Activated CD4-positive, alpha-beta T cell treated with anti-CD3 and anti-CD28 coated beads, Interleukin-10, Interleukin-2, amounts not matched to agents 100 ng/mL and 50 ng/mL, durations not matched to agents 16 hours and 8 hours (primary cell): ENCODE measurements around the gene PSG1.

ENCODE experiments used
- DNase-seq: peaks from one replicate; pipeline ENCODE4 v3.0.0-alpha.2; 2020

PSG1 gene

DNA sequence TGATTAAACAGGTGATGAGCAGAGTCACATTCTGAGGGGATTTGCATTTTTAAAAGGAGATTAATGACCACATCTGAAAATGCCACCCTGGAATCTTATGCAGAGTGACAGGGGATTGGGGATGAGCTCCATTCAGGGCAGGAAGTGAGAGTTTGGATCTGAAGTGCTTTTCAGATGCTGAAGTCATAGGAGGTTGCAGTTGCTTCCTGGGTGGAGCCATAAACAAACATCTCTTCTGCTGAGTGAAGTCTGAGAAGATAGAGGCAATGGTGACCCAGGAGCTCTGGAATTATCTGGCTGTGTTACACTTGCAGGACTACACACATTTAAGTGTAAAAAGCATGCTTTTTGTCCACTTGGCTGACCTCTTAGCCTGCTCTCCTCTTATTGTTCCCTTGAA is 62.6 kb downstream of the PSG1 start:
- no peak for DNase-seq
